WTC11 (cell line): Measurements from ENCODE around the gene VANGL1. TPM values are rescaled to one million over a fixed set of nuclear protein-coding genes. Genes with fewer than 3 reads are reported as not detected.

ENCODE experiments used
- ATAC-seq: fragments of 200-7000 bp; cut with Tn5 transposase; 2 replicates; pipeline ENCODE4 v1.10.0; 2021; ENCODE audit warnings: mild to moderate bottlenecking, moderate library complexity
- CTCF ChIA-PET: fragments of 300-600 bp; sonication (Branson Sonifier 250); formaldehyde crosslinking; loops from one replicate; lab custom pipeline; 2021; ENCODE audit warnings: antibody characterized with exemption; lab: Charles Lee
- POLR2A ChIA-PET: fragments of 350-600 bp; sonication (Branson Sonifier 250); formaldehyde crosslinking; loops from one replicate; lab custom pipeline; 2021; ENCODE audit warnings: antibody characterized with exemption; lab: Charles Lee
- DNase-seq: peaks from one replicate; pipeline ENCODE4 v3.0.0; 2021; ENCODE audit warnings: low spot score
- H3K27ac Mint-ChIP-seq: 2 replicates; pipeline ENCODE4 v1.8.0; 2021; ENCODE audit warnings: mixed read lengths
- H3K27me3 Mint-ChIP-seq: 2 replicates; pipeline ENCODE4 v1.8.0; 2021; ENCODE audit warnings: low read depth, mild to moderate bottlenecking, moderate library complexity, mixed read lengths
- H3K36me3 Mint-ChIP-seq: 2 replicates; pipeline ENCODE4 v1.8.0; 2021; ENCODE audit warnings: mixed read lengths
- H3K4me1 Mint-ChIP-seq: 2 replicates; pipeline ENCODE4 v1.8.0; 2022; ENCODE audit warnings: mixed read lengths
- H3K4me3 Mint-ChIP-seq: 2 replicates; pipeline ENCODE4 v1.8.0; 2021; ENCODE audit warnings: mild to moderate bottlenecking, moderate library complexity, mixed read lengths
- H3K9me3 Mint-ChIP-seq: 2 replicates; pipeline ENCODE4 v1.8.0; 2021; ENCODE audit warnings: mixed read lengths
- CBFB ChIP-seq: sonication (generic); formaldehyde crosslinking; IDR thresholded peaks from 2 replicates; pipeline ENCODE4 v1.8.1; 2022; ENCODE audit warnings: mild to moderate bottlenecking, low read depth, missing genetic modification reagents
- CREM ChIP-seq: sonication (generic); formaldehyde crosslinking; IDR thresholded peaks from 2 replicates; pipeline ENCODE4 v1.8.1; 2022; ENCODE audit warnings: mild to moderate bottlenecking, missing genetic modification reagents, moderate library complexity
- FOXK1 ChIP-seq: sonication (generic); formaldehyde crosslinking; IDR thresholded peaks from 2 replicates; pipeline ENCODE4 v1.8.0; 2022; ENCODE audit warnings: mild to moderate bottlenecking, moderate library complexity, missing genetic modification reagents
- NFE2L1 ChIP-seq: sonication (generic); formaldehyde crosslinking; IDR thresholded peaks from 2 replicates; pipeline ENCODE4 v1.8.1; 2023; ENCODE audit warnings: missing genetic modification reagents
- PRRX2 ChIP-seq: fragments of 250-450 bp; sonication (Bioruptor Pico); IDR thresholded peaks from 2 replicates; pipeline ENCODE4 v1.8.0; 2021; ENCODE audit warnings: mild to moderate bottlenecking
- SMAD4 ChIP-seq: sonication (generic); formaldehyde crosslinking; IDR thresholded peaks from 2 replicates; pipeline ENCODE4 v1.8.0; 2022; ENCODE audit warnings: mild to moderate bottlenecking, missing genetic modification reagents
- ZNF263 ChIP-seq: sonication (generic); formaldehyde crosslinking; IDR thresholded peaks from 2 replicates; pipeline ENCODE4 v1.8.1; 2022; ENCODE audit warnings: low read depth, mild to moderate bottlenecking, moderate library complexity, missing genetic modification reagents
- ZNF396 ChIP-seq: fragments of 250-450 bp; sonication (Bioruptor Pico); IDR thresholded peaks from 2 replicates; pipeline ENCODE4 v1.8.0; 2021; ENCODE audit warnings: mild to moderate bottlenecking, moderate library complexity, borderline replicate concordance
- total RNA-seq: library from RNA; stranded (reverse); gene quantifications from 3 replicates; pipeline ENCODE4 v1.2.3, GENCODE V29; 2021
- TF ChIP-seq, protein P1 (sequence below): fragments of 250-450 bp; sonication (Bioruptor Pico); conservative IDR thresholded peaks from 2 replicates; pipeline ENCODE4 v1.9.0; 2021; ENCODE audit warnings: mild to moderate bottlenecking
- TF ChIP-seq, protein P2 (sequence below): sonication (generic); formaldehyde crosslinking; IDR thresholded peaks from 2 replicates; pipeline ENCODE4 v1.8.0; 2022; ENCODE audit warnings: mild to moderate bottlenecking, missing genetic modification reagents
- TF ChIP-seq, protein P3 (sequence below): sonication (generic); formaldehyde crosslinking; IDR thresholded peaks from 2 replicates; pipeline ENCODE4 v1.8.0; 2022; ENCODE audit warnings: mild to moderate bottlenecking, missing genetic modification reagents
- TF ChIP-seq, protein P4 (sequence below): fragments of 250-450 bp; sonication (Bioruptor Pico); IDR thresholded peaks from 2 replicates; pipeline ENCODE4 v2.1.2; 2022; ENCODE audit warnings: mild to moderate bottlenecking, moderate library complexity
- TF ChIP-seq, protein P5 (sequence below): sonication (generic); formaldehyde crosslinking; IDR thresholded peaks from 2 replicates; pipeline ENCODE4 v1.8.0; 2023; ENCODE audit warnings: missing genetic modification reagents
- TF ChIP-seq, protein P6 (sequence below): sonication (generic); formaldehyde crosslinking; IDR thresholded peaks from 2 replicates; pipeline ENCODE4 v1.8.1; 2023; ENCODE audit warnings: mild to moderate bottlenecking, moderate library complexity, missing genetic modification reagents
- TF ChIP-seq, protein P7 (sequence below): sonication (generic); formaldehyde crosslinking; IDR thresholded peaks from 2 replicates; pipeline ENCODE4 v1.8.0; 2022; ENCODE audit warnings: missing genetic modification reagents

The VANGL1 gene
- total RNA-seq, 1 experiment from 2014 or later: 15.8 TPM

DNA sequence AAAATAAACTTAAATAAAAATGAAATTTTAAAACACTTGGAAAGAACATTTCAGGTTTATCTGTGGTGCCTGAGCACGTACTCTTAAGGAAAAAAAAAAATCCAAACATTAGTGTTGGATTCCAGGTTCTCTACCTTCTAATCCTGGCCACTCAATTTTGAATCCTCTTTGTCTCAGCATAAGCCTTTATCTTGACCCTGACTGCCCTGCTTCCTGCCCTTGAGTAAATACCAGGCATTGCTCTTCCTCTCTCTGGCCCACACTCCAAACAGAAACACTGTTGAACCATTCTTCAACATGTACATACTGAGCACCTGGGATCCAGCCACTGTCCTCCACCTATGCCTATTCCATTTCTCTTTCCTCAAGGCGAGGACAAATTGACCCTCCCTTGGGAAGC, 11.4 kb upstream of the VANGL1 start:
- no peak for DNase-seq
- ATAC-seq: no peak
- Mint-ChIP-seq H3K9me3 (peaks cover 30% of the 10 kb centered on the region), H3K27me3 (no peaks in the 10 kb centered on the region), H3K27ac (no peak overlapping the region), H3K36me3 (peaks cover 4% of the 10 kb centered on the region), H3K4me3 (no peak overlapping the region), H3K4me1 (peaks cover 32% of the 10 kb centered on the region)
- TF ChIP-seq, protein P1, sequence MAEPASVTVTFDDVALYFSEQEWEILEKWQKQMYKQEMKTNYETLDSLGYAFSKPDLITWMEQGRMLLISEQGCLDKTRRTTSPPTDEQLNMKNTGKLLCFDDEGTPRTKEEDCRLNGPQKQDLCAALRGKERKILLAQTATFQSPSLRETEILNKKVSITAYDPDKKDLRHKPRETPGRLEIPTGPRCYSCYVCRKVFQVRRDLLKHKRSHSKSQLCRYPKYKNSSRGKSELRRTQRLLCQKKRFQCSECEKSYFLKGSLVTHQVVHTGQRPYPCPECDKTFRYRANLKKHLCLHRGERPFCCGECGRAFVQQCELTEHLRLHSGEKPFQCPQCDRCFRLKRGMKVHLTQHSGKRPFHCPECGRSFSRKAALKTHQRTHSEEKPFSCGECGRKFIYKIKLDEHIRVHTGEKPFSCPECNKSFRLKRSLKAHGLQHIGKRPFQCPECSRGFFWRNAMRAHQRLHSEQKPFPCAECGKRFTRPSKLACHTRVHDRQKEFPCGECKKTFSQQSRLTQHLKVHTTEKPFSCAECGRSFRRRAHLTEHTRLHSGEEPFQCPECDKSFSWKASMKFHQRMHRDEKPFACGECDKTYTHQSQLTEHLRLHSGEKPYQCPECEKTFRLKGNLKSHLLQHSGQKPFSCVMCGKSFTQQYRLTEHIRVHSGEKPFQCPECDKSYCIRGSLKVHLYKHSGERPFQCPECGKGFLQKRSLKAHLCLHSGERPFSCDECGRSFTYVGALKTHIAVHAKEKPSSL (CRISPR knock-in tag): no peak
- TF ChIP-seq, protein P2, sequence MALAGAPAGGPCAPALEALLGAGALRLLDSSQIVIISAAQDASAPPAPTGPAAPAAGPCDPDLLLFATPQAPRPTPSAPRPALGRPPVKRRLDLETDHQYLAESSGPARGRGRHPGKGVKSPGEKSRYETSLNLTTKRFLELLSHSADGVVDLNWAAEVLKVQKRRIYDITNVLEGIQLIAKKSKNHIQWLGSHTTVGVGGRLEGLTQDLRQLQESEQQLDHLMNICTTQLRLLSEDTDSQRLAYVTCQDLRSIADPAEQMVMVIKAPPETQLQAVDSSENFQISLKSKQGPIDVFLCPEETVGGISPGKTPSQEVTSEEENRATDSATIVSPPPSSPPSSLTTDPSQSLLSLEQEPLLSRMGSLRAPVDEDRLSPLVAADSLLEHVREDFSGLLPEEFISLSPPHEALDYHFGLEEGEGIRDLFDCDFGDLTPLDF (CRISPR knock-in tag): no peak
- TF ChIP-seq, protein P3, sequence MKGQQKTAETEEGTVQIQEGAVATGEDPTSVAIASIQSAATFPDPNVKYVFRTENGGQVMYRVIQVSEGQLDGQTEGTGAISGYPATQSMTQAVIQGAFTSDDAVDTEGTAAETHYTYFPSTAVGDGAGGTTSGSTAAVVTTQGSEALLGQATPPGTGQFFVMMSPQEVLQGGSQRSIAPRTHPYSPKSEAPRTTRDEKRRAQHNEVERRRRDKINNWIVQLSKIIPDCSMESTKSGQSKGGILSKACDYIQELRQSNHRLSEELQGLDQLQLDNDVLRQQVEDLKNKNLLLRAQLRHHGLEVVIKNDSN (CRISPR knock-in tag): no peak
- TF ChIP-seq, protein P4, sequence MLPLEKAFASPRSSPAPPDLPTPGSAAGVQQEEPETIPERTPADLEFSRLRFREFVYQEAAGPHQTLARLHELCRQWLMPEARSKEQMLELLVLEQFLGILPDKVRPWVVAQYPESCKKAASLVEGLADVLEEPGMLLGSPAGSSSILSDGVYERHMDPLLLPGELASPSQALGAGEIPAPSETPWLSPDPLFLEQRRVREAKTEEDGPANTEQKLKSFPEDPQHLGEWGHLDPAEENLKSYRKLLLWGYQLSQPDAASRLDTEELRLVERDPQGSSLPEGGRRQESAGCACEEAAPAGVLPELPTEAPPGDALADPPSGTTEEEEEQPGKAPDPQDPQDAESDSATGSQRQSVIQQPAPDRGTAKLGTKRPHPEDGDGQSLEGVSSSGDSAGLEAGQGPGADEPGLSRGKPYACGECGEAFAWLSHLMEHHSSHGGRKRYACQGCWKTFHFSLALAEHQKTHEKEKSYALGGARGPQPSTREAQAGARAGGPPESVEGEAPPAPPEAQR (CRISPR knock-in tag): no peak
- CTCF ChIA-PET: no interaction called here
- POLR2A ChIA-PET: no interaction called here

DNA sequence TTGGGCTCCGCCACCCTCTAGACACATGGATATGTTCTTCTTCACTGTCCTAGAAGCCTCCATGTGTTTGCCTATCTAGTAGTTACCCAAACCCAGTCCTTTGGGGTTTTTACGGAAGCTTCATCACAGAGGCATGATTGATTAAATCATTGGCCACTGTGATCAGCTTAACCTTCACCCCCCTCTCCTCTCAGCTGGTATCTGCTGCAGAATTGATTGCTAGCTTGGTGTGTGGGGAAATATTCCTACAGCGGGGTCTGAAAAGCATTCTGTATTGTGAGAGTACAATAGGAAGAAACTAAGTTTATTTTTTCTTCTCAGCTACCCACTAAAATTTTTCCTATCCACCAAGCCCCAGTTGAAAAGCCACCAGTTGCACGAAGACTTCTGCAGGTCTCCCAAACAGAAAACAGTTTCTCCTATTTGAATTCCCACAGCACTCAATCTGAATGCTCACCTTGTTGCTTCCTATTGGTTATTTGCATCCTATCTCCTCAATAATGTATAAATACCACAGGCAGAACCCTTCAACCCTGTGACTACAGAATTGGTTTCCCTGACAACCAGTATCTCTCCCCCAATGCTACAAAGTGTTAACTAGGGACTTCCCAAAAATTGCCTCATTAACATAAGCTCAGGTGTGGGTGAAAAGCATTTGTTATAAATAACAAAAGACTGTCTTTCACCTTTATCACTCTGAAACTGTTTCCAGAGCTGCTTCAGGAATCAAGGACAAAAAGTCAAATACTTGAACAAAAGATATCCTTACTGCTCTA, 9.3 kb upstream of the VANGL1 start:
- DNase-seq (no peak), ATAC-seq (peak; percentile 78)
- ChIA-PET POLR2A (interaction anchor here (0.7 kb wide), 2 partner anchors 9 to 868 kb away, joined by 3 to 5 read pairs; partner anchors contain the start of gene VANGL1), CTCF (interaction anchor here (0.8 to 1.7 kb wide), 3 partner anchors 37 to 132 kb away, joined by 5 to 12 read pairs (median 5); no protein-coding TSS in a partner anchor)
- Mint-ChIP-seq H3K4me3 (no peak overlapping the region), H3K36me3 (peaks cover 23% of the 10 kb centered on the region), H3K4me1 (peaks cover 32% of the 10 kb centered on the region), H3K27ac (peak overlapping the region; percentile 91), H3K27me3 (peaks cover 8% of the 10 kb centered on the region), H3K9me3 (peaks cover 49% of the 10 kb centered on the region)
- TF ChIP-seq SMAD4 (CRISPR knock-in tag) (no peak), FOXK1 (CRISPR knock-in tag) (no peak), ZNF263 (CRISPR knock-in tag) (no peak), CBFB (CRISPR knock-in tag) (no peak), CREM (CRISPR knock-in tag) (no peak), NFE2L1 (CRISPR knock-in tag) (no peak), PRRX2 (CRISPR knock-in tag) (no peak), ZNF396 (no peak)
- TF ChIP-seq, protein P5, sequence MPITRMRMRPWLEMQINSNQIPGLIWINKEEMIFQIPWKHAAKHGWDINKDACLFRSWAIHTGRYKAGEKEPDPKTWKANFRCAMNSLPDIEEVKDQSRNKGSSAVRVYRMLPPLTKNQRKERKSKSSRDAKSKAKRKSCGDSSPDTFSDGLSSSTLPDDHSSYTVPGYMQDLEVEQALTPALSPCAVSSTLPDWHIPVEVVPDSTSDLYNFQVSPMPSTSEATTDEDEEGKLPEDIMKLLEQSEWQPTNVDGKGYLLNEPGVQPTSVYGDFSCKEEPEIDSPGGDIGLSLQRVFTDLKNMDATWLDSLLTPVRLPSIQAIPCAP (CRISPR knock-in tag): no peak
- TF ChIP-seq, protein P6, sequence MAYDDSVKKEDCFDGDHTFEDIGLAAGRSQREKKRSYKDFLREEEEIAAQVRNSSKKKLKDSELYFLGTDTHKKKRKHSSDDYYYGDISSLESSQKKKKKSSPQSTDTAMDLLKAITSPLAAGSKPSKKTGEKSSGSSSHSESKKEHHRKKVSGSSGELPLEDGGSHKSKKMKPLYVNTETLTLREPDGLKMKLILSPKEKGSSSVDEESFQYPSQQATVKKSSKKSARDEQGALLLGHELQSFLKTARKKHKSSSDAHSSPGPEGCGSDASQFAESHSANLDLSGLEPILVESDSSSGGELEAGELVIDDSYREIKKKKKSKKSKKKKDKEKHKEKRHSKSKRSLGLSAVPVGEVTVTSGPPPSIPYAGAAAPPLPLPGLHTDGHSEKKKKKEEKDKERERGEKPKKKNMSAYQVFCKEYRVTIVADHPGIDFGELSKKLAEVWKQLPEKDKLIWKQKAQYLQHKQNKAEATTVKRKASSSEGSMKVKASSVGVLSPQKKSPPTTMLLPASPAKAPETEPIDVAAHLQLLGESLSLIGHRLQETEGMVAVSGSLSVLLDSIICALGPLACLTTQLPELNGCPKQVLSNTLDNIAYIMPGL (CRISPR knock-in tag): no peak
- TF ChIP-seq, protein P7, sequence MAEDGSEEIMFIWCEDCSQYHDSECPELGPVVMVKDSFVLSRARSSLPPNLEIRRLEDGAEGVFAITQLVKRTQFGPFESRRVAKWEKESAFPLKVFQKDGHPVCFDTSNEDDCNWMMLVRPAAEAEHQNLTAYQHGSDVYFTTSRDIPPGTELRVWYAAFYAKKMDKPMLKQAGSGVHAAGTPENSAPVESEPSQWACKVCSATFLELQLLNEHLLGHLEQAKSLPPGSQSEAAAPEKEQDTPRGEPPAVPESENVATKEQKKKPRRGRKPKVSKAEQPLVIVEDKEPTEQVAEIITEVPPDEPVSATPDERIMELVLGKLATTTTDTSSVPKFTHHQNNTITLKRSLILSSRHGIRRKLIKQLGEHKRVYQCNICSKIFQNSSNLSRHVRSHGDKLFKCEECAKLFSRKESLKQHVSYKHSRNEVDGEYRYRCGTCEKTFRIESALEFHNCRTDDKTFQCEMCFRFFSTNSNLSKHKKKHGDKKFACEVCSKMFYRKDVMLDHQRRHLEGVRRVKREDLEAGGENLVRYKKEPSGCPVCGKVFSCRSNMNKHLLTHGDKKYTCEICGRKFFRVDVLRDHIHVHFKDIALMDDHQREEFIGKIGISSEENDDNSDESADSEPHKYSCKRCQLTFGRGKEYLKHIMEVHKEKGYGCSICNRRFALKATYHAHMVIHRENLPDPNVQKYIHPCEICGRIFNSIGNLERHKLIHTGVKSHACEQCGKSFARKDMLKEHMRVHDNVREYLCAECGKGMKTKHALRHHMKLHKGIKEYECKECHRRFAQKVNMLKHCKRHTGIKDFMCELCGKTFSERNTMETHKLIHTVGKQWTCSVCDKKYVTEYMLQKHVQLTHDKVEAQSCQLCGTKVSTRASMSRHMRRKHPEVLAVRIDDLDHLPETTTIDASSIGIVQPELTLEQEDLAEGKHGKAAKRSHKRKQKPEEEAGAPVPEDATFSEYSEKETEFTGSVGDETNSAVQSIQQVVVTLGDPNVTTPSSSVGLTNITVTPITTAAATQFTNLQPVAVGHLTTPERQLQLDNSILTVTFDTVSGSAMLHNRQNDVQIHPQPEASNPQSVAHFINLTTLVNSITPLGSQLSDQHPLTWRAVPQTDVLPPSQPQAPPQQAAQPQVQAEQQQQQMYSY: no peak
